ENCODE data around the gene ZNF280B. TPM values are rescaled to one million over a fixed set of nuclear protein-coding genes. Genes with fewer than 3 reads are reported as not detected.

The ZNF280B gene
- total and polyA plus RNA-seq, 2 experiments from 2014 or later, result 5.5 to 6.7 TPM

DNA sequence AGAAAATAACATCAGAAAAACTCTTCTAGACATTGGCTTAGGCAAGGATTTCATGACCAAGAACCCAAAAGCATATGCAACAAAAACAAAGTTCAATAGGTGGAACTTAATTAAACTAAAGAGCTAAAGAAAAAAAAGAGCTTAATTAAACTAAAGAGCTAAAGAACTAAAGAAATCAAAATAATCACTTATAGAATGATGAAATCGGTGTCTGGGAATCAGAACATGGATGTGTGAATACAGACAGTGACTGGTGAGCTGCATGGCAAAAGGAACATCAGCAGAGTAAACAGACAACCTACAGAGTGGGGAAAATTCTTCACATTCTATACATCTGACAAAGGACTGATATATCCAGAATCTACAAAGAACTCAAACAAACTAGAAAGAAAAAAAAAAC is 41.4 kb downstream of the ZNF280B start:
- no peak overlapping the region for H3K4me3 ChIP-seq
- no peak overlapping the region for H3K4me3 Mint-ChIP-seq
- DNase-seq (ENCODE audit: low spot score) (no peak), ATAC-seq (no peak)
- H2AFZ ChIP-seq, result no peak overlapping the region
- TF ChIP-seq JUNB (IDR thresholded peaks at IDR 0.05; ENCODE audit: unreplicated experiment), result no peak
- TF ChIP-seq STAT1 (IDR thresholded peaks at IDR 0.05; ENCODE audit: unreplicated experiment), result no peak
- TF ChIP-seq, protein P1, sequence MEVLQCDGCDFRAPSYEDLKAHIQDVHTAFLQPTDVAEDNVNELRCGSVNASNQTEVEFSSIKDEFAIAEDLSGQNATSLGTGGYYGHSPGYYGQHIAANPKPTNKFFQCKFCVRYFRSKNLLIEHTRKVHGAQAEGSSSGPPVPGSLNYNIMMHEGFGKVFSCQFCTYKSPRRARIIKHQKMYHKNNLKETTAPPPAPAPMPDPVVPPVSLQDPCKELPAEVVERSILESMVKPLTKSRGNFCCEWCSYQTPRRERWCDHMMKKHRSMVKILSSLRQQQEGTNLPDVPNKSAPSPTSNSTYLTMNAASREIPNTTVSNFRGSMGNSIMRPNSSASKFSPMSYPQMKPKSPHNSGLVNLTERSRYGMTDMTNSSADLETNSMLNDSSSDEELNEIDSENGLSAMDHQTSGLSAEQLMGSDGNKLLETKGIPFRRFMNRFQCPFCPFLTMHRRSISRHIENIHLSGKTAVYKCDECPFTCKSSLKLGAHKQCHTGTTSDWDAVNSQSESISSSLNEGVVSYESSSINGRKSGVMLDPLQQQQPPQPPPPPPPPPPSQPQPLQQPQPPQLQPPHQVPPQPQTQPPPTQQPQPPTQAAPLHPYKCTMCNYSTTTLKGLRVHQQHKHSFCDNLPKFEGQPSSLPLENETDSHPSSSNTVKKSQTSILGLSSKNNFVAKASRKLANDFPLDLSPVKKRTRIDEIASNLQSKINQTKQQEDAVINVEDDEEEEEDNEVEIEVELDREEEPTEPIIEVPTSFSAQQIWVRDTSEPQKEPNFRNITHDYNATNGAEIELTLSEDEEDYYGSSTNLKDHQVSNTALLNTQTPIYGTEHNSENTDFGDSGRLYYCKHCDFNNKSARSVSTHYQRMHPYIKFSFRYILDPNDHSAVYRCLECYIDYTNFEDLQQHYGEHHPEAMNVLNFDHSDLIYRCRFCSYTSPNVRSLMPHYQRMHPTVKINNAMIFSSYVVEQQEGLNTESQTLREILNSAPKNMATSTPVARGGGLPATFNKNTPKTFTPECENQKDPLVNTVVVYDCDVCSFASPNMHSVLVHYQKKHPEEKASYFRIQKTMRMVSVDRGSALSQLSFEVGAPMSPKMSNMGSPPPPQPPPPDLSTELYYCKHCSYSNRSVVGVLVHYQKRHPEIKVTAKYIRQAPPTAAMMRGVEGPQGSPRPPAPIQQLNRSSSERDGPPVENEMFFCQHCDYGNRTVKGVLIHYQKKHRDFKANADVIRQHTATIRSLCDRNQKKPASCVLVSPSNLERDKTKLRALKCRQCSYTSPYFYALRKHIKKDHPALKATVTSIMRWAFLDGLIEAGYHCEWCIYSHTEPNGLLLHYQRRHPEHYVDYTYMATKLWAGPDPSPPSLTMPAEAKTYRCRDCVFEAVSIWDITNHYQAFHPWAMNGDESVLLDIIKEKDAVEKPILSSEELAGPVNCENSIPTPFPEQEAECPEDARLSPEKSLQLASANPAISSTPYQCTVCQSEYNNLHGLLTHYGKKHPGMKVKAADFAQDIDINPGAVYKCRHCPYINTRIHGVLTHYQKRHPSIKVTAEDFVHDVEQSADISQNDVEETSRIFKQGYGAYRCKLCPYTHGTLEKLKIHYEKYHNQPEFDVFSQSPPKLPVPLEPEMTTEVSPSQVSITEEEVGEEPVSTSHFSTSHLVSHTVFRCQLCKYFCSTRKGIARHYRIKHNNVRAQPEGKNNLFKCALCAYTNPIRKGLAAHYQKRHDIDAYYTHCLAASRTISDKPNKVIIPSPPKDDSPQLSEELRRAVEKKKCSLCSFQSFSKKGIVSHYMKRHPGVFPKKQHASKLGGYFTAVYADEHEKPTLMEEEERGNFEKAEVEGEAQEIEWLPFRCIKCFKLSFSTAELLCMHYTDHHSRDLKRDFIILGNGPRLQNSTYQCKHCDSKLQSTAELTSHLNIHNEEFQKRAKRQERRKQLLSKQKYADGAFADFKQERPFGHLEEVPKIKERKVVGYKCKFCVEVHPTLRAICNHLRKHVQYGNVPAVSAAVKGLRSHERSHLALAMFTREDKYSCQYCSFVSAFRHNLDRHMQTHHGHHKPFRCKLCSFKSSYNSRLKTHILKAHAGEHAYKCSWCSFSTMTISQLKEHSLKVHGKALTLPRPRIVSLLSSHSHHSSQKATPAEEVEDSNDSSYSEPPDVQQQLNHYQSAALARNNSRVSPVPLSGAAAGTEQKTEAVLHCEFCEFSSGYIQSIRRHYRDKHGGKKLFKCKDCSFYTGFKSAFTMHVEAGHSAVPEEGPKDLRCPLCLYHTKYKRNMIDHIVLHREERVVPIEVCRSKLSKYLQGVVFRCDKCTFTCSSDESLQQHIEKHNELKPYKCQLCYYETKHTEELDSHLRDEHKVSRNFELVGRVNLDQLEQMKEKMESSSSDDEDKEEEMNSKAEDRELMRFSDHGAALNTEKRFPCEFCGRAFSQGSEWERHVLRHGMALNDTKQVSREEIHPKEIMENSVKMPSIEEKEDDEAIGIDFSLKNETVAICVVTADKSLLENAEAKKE (CRISPR knock-in tag; IDR thresholded peaks at IDR 0.05), result no peak
- TF ChIP-seq NANOG (IDR thresholded peaks at IDR 0.05; ENCODE audit: borderline replicate concordance), result no peak
- TF ChIP-seq ZNF331 (CRISPR knock-in tag; IDR thresholded peaks at IDR 0.05; ENCODE audit: low read depth), result no peak
- TF ChIP-seq EZH2phosphoT487 (IDR thresholded peaks at IDR 0.05; ENCODE audit: unreplicated experiment), result no peak
- TF ChIP-seq, protein P2, sequence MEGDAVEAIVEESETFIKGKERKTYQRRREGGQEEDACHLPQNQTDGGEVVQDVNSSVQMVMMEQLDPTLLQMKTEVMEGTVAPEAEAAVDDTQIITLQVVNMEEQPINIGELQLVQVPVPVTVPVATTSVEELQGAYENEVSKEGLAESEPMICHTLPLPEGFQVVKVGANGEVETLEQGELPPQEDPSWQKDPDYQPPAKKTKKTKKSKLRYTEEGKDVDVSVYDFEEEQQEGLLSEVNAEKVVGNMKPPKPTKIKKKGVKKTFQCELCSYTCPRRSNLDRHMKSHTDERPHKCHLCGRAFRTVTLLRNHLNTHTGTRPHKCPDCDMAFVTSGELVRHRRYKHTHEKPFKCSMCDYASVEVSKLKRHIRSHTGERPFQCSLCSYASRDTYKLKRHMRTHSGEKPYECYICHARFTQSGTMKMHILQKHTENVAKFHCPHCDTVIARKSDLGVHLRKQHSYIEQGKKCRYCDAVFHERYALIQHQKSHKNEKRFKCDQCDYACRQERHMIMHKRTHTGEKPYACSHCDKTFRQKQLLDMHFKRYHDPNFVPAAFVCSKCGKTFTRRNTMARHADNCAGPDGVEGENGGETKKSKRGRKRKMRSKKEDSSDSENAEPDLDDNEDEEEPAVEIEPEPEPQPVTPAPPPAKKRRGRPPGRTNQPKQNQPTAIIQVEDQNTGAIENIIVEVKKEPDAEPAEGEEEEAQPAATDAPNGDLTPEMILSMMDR (conservative IDR thresholded peaks at IDR 0.05; ENCODE audit: low read depth in 2 of 2), result no peak
- TF ChIP-seq, protein P3, sequence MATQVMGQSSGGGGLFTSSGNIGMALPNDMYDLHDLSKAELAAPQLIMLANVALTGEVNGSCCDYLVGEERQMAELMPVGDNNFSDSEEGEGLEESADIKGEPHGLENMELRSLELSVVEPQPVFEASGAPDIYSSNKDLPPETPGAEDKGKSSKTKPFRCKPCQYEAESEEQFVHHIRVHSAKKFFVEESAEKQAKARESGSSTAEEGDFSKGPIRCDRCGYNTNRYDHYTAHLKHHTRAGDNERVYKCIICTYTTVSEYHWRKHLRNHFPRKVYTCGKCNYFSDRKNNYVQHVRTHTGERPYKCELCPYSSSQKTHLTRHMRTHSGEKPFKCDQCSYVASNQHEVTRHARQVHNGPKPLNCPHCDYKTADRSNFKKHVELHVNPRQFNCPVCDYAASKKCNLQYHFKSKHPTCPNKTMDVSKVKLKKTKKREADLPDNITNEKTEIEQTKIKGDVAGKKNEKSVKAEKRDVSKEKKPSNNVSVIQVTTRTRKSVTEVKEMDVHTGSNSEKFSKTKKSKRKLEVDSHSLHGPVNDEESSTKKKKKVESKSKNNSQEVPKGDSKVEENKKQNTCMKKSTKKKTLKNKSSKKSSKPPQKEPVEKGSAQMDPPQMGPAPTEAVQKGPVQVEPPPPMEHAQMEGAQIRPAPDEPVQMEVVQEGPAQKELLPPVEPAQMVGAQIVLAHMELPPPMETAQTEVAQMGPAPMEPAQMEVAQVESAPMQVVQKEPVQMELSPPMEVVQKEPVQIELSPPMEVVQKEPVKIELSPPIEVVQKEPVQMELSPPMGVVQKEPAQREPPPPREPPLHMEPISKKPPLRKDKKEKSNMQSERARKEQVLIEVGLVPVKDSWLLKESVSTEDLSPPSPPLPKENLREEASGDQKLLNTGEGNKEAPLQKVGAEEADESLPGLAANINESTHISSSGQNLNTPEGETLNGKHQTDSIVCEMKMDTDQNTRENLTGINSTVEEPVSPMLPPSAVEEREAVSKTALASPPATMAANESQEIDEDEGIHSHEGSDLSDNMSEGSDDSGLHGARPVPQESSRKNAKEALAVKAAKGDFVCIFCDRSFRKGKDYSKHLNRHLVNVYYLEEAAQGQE (IDR thresholded peaks at IDR 0.05; ENCODE audit: unreplicated experiment), result no peak
- TF ChIP-seq, protein P4, sequence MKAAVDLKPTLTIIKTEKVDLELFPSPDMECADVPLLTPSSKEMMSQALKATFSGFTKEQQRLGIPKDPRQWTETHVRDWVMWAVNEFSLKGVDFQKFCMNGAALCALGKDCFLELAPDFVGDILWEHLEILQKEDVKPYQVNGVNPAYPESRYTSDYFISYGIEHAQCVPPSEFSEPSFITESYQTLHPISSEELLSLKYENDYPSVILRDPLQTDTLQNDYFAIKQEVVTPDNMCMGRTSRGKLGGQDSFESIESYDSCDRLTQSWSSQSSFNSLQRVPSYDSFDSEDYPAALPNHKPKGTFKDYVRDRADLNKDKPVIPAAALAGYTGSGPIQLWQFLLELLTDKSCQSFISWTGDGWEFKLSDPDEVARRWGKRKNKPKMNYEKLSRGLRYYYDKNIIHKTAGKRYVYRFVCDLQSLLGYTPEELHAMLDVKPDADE (IDR thresholded peaks at IDR 0.05), result no peak
- TF ChIP-seq CREB1 (CRISPR knock-in tag; IDR thresholded peaks at IDR 0.05; ENCODE audit: low read depth), result no peak
- no peak for TF ChIP-seq EZH2 (IDR thresholded peaks at IDR 0.05; ENCODE audit: low read depth, unreplicated experiment)
- no peak for TF ChIP-seq ZNF114 (CRISPR knock-in tag; IDR thresholded peaks at IDR 0.05)
- no peak for TF ChIP-seq POLR2AphosphoS5 (IDR thresholded peaks at IDR 0.05; ENCODE audit: low read depth)
- H3K27ac ChIP-seq (ENCODE audit: low read depth), result no peak overlapping the region
- H3K4me1 ChIP-seq (ENCODE audit: insufficient read depth), result no peaks in the 10 kb centered on the region
- no peak overlapping the region for H3K27ac Mint-ChIP-seq
- H3K36me3 ChIP-seq (ENCODE audit: insufficient read depth), result 0 out of 2 replicates have a peak, but pooled peaks cover 3% of the 10 kb centered on the region
- peaks cover 11% of the 10 kb centered on the region; the same call in 2 of the 3 replicates for H3K36me3 Mint-ChIP-seq (ENCODE audit: low read depth)
- no peaks in the 10 kb centered on the region for H3F3A ChIP-seq (replicated peaks; ENCODE audit: low read depth)
- no peak overlapping the region for H3K4me2 ChIP-seq
- peaks cover 100% of the 10 kb centered on the region for H3K27me3 ChIP-seq (ENCODE audit: insufficient read depth)
- H4K20me1 ChIP-seq (replicated peaks; ENCODE audit: insufficient read depth), result 0 out of 2 replicates have a peak, but pooled peaks cover 2% of the 10 kb centered on the region
- H3K4me1 Mint-ChIP-seq, result no peaks in the 10 kb centered on the region; the same call in 2 of the 3 replicates
- no peaks in the 10 kb centered on the region for H3K9me2 ChIP-seq (ENCODE audit: insufficient read depth)
- H3K79me2 ChIP-seq (replicated peaks; ENCODE audit: insufficient read depth), result no peaks in the 10 kb centered on the region
- H3K27me3 Mint-ChIP-seq (ENCODE audit: insufficient read depth, low read depth, poor library complexity), result peaks cover 70% of the 10 kb centered on the region
- peaks cover 43% of the 10 kb centered on the region for H3K9me3 Mint-ChIP-seq

Data from GM23338 (cell line).